IMR-90 (cell line): ENCODE results near the gene MYH7B. TPM values are rescaled to one million over a fixed set of nuclear protein-coding genes. Genes with fewer than 3 reads are reported as not detected.

Source experiments
- ATAC-seq: fragments of 200-7000 bp; cut with Tn5 transposase; 2 replicates; pipeline ENCODE4 v1.9.1; 2020; ENCODE audit warnings: low read depth, mild to moderate bottlenecking, moderate library complexity
- BruUV-seq: library from RNA; stranded (reverse); fragments of 400-500 nt; replicated peaks from 2 replicates; lab custom pipeline; 2021; lab: Mats Ljungman, UMichigan
- CTCF ChIA-PET: fragments of 300-600 bp; formaldehyde crosslinking; extraction: SDS; loops from one replicate; lab custom pipeline; 2021; ENCODE audit warnings: antibody characterized with exemption; lab: Yijun Ruan, JAX
- POLR2A ChIA-PET: fragments of 300-600 bp; sonication (Branson Sonifier 250); formaldehyde crosslinking; loops from one replicate; lab custom pipeline; 2022; ENCODE audit warnings: antibody characterized with exemption; ENCODE audit not compliant: unreplicated experiment; lab: Charles Lee
- DNase-seq: peaks from one replicate; pipeline ENCODE4 v3.0.0; 2013
- H2AFZ ChIP-seq: replicated peaks from 2 replicates; pipeline ENCODE3; 2013; ENCODE audit warnings: low read length, mild to moderate bottlenecking; ENCODE audit not compliant: poor library complexity
- H2AK5ac ChIP-seq: 2 replicates; pipeline ENCODE4 v1.6.1; 2013; ENCODE audit warnings: low read depth, low read length, inconsistent platforms
- H2AK9ac ChIP-seq: replicated peaks from 2 replicates; pipeline ENCODE3; 2013; ENCODE audit warnings: mild to moderate bottlenecking, low read depth, low read length, moderate library complexity; ENCODE audit not compliant: poor library complexity
- H2BK120ac ChIP-seq: 2 replicates; pipeline ENCODE4 v1.6.1; 2013; ENCODE audit warnings: low read depth, low read length, inconsistent platforms
- H2BK15ac ChIP-seq: 3 replicates; pipeline ENCODE4 v1.6.1; 2013; ENCODE audit warnings: low read depth, low read length, inconsistent platforms
- H2BK20ac ChIP-seq: 2 replicates; pipeline ENCODE4 v1.6.1; 2013; ENCODE audit warnings: low read depth, mild to moderate bottlenecking, inconsistent platforms, low read length, moderate library complexity
- H2BK5ac ChIP-seq: 2 replicates; pipeline ENCODE4 v1.6.1; 2013; ENCODE audit warnings: mild to moderate bottlenecking, low read depth, low read length, inconsistent platforms; ENCODE audit not compliant: poor library complexity, severe bottlenecking
- H3K14ac ChIP-seq: replicated peaks from 2 replicates; pipeline ENCODE4 v1.6.1; 2013; ENCODE audit warnings: low read depth, low read length, inconsistent platforms
- H3K18ac ChIP-seq: 2 replicates; pipeline ENCODE4 v1.6.1; 2013; ENCODE audit warnings: low read depth, low read length, control low read depth
- H3K23ac ChIP-seq: 2 replicates; pipeline ENCODE4 v1.6.1; 2013; ENCODE audit warnings: low read depth, low read length, inconsistent platforms
- H3K27ac ChIP-seq: 2 replicates; pipeline ENCODE4 v1.5.1; 2013; ENCODE audit warnings: mild to moderate bottlenecking, control low read depth, low read length; ENCODE audit not compliant: insufficient read depth
- H3K27me3 ChIP-seq: 2 replicates; pipeline ENCODE4 v1.6.1; 2013; ENCODE audit warnings: low read length; ENCODE audit not compliant: control insufficient read depth, insufficient read depth
- H3K36me3 ChIP-seq: 2 replicates; pipeline ENCODE4 v1.6.1; 2013; ENCODE audit warnings: low read length, mixed read lengths; ENCODE audit not compliant: control insufficient read depth, insufficient read depth
- H3K4ac ChIP-seq: 2 replicates; pipeline ENCODE4 v1.6.1; 2013; ENCODE audit warnings: low read depth, low read length, inconsistent platforms
- H3K4me1 ChIP-seq: 2 replicates; pipeline ENCODE4 v1.6.1; 2013; ENCODE audit warnings: low read length, mixed read lengths; ENCODE audit not compliant: control insufficient read depth, insufficient read depth
- H3K4me2 ChIP-seq: 2 replicates; pipeline ENCODE4 v1.6.1; 2013; ENCODE audit warnings: low read depth, mild to moderate bottlenecking, control low read depth, low read length, moderate library complexity
- H3K4me3 ChIP-seq: 2 replicates; pipeline ENCODE4 v1.5.1; 2013; ENCODE audit warnings: low read depth, mild to moderate bottlenecking, control low read depth, low read length, moderate library complexity; ENCODE audit not compliant: insufficient read depth
- H3K56ac ChIP-seq: 2 replicates; pipeline ENCODE4 v1.6.1; 2013; ENCODE audit warnings: low read length, inconsistent platforms; ENCODE audit not compliant: insufficient read depth; ENCODE audit errors: extremely low read depth
- H3K79me1 ChIP-seq, 2 experiments: 2 replicates each; pipeline ENCODE4 v1.6.1; 2013; ENCODE audit warnings: low read length in 2 of 2, inconsistent platforms in 1 of 2, low read depth in 1 of 2
- H3K9ac ChIP-seq: 2 replicates; pipeline ENCODE4 v1.6.1; 2013; ENCODE audit warnings: low read depth, low read length, control low read depth
- H3K9me1 ChIP-seq: 2 replicates; pipeline ENCODE4 v1.6.1; 2013; ENCODE audit warnings: low read length, inconsistent platforms; ENCODE audit not compliant: insufficient read depth
- H3K9me3 ChIP-seq: 2 replicates; pipeline ENCODE4 v1.6.1; 2013; ENCODE audit warnings: low read length; ENCODE audit not compliant: control insufficient read depth, insufficient read depth
- H4K20me1 ChIP-seq: 2 replicates; pipeline ENCODE4 v1.6.1; 2013; ENCODE audit warnings: low read length, inconsistent platforms; ENCODE audit not compliant: insufficient read depth
- H4K5ac ChIP-seq: 2 replicates; pipeline ENCODE4 v1.6.1; 2013; ENCODE audit warnings: mild to moderate bottlenecking, low read depth, low read length, control low read depth
- H4K8ac ChIP-seq, 2 experiments: 2 replicates each; pipeline ENCODE4 v1.6.1; 2013; ENCODE audit warnings: low read depth in 2 of 2, low read length in 2 of 2, control low read depth in 1 of 2, inconsistent platforms in 1 of 2
- H4K91ac ChIP-seq: 2 replicates; pipeline ENCODE4 v1.6.1; 2013; ENCODE audit warnings: low read depth, low read length, inconsistent platforms; ENCODE audit not compliant: insufficient read depth
- BHLHE40 ChIP-seq: fragments of 150-350 bp; IDR thresholded peaks from 2 replicates; pipeline ENCODE4 v1.6.1; 2016; ENCODE audit warnings: mild to moderate bottlenecking, low read depth, low read length
- CHD1 ChIP-seq: IDR thresholded peaks from 2 replicates; pipeline ENCODE4 v1.6.1; 2012; ENCODE audit warnings: low read depth, low read length, improper control_type of control experiment
- MAFK ChIP-seq: IDR thresholded peaks from 2 replicates; pipeline ENCODE4 v1.6.1; 2012; ENCODE audit warnings: low read depth, low read length, improper control_type of control experiment
- MXI1 ChIP-seq: IDR thresholded peaks from 2 replicates; pipeline ENCODE4 v1.6.1; 2012; ENCODE audit warnings: low read depth, mild to moderate bottlenecking, low read length, moderate library complexity, borderline replicate concordance
- RAD21 ChIP-seq: IDR thresholded peaks from 2 replicates; pipeline ENCODE4 v1.6.1; 2012; ENCODE audit warnings: low read length, improper control_type of control experiment
- WGBS, 2 experiments: methylation state at CpG; one replicate each; pipeline versions ENCODE4 v1.1.5 to v1.1.7; 2013; ENCODE audit warnings: missing lambda C conversion rate in 2 of 2; ENCODE audit not compliant: insufficient read length in 1 of 2; ENCODE audit errors: extremely low coverage in 2 of 2; 5-methylcytosine and 5-hydroxymethylcytosine counted together
- dilution Hi-C: fragments of 300-500 bp; cut with HindIII; formaldehyde crosslinking; loops from one replicate; pipeline ENCODE4 v1.14.3; 2018; ENCODE audit warnings: low sequenced_read_pairs; ENCODE audit not compliant: unreplicated experiment
- in situ Hi-C: fragments of 300-500 bp; cut with MboI; formaldehyde crosslinking; loops from 3 replicates; pipeline ENCODE4 v1.14.3; 2019; ENCODE audit warnings: low sequenced_read_pairs, inconsistent platforms, mixed read lengths
- intact Hi-C: fragments of 100-400 bp; cut with micrococcal nuclease; formaldehyde crosslinking; loops from 2 replicates; pipeline ENCODE4 v1.10.0; 2022
- polyA plus RNA-seq, 3 experiments: library from polyadenylated mRNA; depleted of rRNA; stranded (reverse); fragments of >200 nt; gene quantifications; 2 replicates each; pipeline ENCODE4 v1.2.3, GENCODE V29; 2012; ENCODE audit warnings: low replicate concordance in 1 of 3
- total RNA-seq: library from RNA; depleted of rRNA; stranded (reverse); fragments of >200 nt; gene quantifications from 2 replicates; pipeline ENCODE4 v1.2.3, GENCODE V29; 2012

The MYH7B gene
- total and polyA plus RNA-seq, 2 of the 4 experiments (the other 2 are of a cell fraction) = 0.09 TPM; not detected in 1

- Histone ChIP-seq H3K18ac (no peak overlapping the region), H3K4ac (no peak overlapping the region), H3K23ac (no peak overlapping the region), H3K9ac (no peak overlapping the region), H3K79me1 (no peaks in the 10 kb centered on the region), H4K8ac (no peak overlapping the region), H3K9me3 (no peaks in the 10 kb centered on the region), H4K20me1 (no peaks in the 10 kb centered on the region), H3K27me3 (peaks cover 34% of the 10 kb centered on the region), H4K91ac (no peak overlapping the region), H3K4me1 (no peaks in the 10 kb centered on the region), H3K27ac (no peak overlapping the region), H2AK9ac (no peak overlapping the region), H2AK5ac (no peak overlapping the region), H2AFZ (no peak overlapping the region), H2BK15ac (no peak overlapping the region), H2BK20ac (no peak overlapping the region), H4K5ac (no peak overlapping the region), H3K4me3 (no peak overlapping the region), H3K9me1 (peaks cover 5% of the 10 kb centered on the region; the same call in 1 of the 2 replicates), H3K36me3 (no peaks in the 10 kb centered on the region), H3K56ac (no peak overlapping the region), H3K14ac (no peak overlapping the region), H2BK5ac (no peak overlapping the region), H2BK120ac (no peak overlapping the region), H3K4me2 (no peak overlapping the region)
- BruUV-seq = no TSS peak
- DNase-seq (no peak), ATAC-seq (no peak)
- CTCF ChIA-PET = no interaction called here
- in situ Hi-C loops (no loop called here), intact Hi-C loops (no loop called here), dilution Hi-C loops (no loop called here)
- TF ChIP-seq MAFK = no peak
- no peak for TF ChIP-seq BHLHE40
- no peak for TF ChIP-seq CHD1
- TF ChIP-seq RAD21 = no peak
- no peak for TF ChIP-seq MXI1
- POLR2A ChIA-PET = no interaction called here
- 91% methylated on average over 6 of the region's 21 CpGs; no CpG with 5 or more reads in 1 of the 2 experiments for WGBS, 2 experiments
Observed at GRCh38 chr20:34982270-34983088, 26.8 kb downstream of the MYH7B start.
